ENCODE results near the gene TMEM184A.

The TMEM184A gene

DNA sequence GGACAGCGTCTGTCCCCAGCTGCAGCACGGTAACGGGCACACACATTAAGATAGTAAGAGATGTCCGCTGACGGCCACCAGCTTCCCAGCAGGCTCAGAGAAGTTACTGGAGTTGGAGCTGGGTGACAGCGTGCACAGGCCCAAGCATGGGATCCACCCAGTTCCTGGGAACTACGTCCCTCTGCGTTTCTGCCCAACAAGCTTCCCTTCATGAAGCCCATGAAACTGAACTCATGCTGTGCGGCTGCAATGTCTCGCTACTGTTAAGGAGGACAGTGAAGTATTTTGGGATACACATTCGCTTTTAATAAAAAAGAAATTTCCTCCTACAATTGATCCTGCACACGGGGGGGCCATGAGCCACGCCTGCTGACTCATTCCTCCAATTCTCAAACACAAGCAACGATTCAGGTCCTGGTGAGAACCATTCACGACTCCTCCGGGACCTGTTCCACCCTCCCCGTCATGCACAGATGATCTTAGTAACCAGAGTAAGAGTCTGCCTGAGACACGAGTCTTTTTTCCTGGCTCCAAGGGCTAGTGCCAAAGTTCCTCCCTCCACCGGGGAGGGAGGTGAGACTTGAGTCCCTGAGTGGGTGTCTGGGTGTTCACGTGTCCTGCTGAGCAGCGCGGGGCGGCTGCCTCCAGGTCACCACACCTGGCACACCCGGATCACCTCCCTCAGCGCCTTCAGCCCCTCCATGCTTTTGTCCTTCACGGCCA is 11.2 kb upstream of the TMEM184A start:
- no peak for DNase-seq

DNA sequence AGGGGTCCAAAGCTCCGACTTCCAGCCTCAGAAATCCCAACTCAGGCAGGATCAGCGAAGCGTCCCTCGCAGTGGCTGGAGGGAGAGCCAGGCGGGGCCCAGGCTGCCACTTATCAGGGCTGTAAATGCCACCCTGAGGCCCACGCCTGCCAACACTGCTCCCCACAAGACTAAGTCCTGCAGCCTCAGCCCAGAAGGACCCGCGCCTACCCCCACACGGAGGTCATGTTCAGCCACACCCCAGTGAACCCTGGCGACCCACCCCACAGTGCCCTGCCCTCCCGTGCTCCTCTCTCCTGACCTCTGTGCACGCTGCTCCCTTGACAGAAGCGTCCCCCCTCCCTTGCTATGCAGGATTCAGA is 10.7 kb upstream of the TMEM184A start:
- no peak for DNase-seq

DNA sequence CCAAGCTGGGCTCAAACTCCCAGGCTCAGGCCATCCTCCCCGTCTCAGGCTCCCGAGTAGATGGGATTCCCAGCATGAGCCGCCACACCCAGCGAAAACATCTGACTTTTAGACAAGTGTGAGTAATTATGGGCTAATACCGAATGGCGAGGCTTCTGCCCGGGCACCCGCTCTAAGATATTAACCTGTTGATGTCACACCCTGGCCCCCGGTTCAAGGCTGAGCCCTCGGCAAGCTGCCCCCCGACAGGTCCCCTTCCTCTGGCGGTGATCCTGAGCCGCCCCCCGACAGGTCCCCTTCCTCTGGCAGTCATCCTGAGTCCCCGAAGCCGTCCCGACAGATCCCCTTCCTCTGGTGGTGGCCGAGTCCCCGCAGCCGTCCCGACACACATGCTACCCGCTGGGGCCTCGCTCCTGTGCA is 8.6 kb upstream of the TMEM184A start:
- no peak for DNase-seq

DNA sequence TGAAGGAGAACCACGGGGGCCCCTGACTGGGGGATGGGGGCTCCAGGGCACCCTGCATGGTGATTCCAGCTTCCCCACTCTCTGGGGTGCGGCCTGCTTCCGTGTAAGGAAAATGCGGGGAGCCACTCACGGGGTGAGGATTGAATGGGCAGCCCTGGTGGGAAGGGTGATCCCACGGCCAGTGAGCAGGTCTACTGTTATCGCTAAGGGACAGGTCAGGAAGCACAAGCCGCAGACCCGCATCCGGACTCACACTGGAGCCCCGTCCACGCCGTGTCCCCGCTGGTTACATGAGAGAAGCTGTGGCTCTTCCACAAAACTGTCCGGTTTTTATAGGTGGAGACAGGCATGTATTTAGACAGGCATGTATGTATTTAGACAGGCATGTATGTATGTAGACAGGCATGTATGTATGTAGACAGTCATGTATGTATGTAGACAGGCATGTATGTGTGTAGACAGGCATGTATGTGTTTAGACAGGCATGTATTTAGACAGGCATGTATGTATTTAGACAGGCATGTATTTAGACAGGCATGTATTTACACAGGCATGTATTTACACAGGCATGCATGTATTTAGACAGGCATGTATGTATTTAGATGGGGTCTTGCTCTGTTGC is 8.1 kb upstream of the TMEM184A start:
- no peak for DNase-seq

DNA sequence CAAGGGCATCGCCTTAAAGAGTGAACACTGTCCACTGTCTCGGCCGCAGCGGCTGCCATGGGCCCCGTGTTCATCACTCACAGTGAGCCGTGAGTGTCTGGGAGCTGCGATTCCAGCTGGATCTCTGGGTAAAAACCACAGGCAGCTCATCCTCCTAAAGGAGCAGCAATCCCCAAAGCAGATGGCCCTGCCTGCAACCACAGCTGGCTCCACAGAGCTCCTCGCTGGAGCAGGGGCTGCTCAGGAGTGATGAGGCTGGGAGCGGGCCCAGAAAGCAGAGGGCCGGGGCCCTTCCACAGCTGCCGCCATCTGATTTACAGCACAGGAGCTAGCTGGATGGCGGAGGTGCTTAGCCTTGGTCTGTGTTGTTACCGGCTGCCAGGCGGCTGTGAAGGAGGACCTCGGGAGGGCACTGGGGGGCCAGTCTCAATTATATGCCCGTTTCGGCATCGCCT is 6.6 kb upstream of the TMEM184A start:
- no peak for DNase-seq

DNA sequence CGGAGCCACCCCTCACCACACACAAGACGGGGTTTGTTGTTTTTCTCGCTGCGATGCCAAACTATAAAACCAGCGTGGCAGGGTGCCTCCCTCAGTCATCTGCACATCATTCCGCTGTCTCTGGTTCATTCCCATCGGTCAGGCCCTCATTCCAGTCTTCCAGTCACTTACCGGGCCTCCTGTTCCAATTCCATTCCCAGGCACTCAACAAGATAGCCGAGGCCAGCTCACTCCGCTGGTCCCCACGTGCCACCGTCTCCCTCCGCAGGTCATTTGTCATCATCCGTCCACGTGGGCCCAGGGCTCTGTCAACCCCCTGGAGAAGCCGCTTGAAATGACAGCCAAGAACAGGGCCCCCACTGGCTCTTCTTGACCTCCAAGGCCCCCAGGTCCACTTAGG is 6.1 kb upstream of the TMEM184A start:
- DNase-seq, result no peak

DNA sequence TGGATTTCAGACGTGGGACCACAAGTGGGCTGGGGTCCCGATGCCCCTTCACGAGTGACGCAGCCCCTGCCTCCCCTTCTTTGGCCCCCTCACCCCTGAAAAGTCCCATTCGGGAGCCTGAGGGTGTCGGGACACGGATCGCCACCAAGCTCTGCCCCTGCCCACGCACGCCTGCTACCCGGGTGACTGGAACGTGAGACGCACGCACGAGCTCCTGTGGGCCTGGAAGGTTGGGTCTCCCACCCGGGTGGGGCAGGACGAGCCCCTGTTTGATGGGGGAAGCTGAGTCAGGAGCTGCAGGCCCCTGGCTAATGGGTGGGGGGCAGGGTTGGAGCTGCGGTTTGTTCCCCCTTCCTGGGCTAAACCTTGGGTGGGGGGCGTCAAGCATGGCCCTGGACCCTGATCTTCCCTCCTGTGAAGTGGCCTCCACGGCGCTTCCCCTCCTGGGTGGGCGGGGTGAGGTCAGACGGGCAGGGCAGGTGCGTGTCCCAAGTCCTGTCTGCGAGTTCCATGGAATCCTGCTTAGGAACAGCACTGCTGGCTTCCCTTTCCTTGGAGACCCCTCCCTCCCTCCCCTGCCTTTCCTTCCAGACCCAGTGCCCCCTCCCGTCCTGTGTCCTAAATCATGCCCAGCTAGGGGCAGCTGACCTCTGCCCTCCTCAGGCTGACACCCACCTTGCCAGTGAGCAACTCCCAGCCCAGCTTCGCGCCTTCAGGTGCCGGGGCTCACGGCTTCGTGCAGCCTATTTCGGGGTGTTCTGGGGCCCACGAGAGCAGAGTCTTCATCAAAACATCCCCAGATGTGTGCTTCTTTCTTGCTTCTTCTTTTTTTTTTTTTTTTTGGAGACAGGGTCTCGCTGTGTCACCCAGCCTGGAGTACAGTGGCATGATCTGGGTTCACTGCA is 5.3 kb upstream of the TMEM184A start:
- no peak for DNase-seq

DNA sequence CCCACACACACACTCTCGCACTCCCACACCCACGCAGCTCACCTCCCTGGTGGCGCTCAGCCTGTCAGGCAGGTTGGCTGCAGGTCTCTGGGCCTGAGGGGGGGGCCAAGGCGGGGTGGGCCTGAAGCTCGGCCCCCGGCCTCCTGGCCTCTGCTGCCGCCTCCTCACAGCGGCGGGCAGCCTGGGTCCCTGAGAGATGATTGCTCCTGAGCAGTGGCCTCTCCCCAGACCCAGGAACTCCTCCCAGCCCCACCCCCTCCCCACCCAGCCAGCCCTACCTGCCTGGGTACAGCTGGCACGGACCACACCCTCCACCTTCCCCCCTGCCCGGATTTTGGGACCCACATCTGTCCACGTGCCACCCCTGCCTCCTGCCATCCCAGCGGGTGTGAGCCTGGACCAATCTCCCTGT is 4.6 kb upstream of the TMEM184A start:
- no peak for DNase-seq

DNA sequence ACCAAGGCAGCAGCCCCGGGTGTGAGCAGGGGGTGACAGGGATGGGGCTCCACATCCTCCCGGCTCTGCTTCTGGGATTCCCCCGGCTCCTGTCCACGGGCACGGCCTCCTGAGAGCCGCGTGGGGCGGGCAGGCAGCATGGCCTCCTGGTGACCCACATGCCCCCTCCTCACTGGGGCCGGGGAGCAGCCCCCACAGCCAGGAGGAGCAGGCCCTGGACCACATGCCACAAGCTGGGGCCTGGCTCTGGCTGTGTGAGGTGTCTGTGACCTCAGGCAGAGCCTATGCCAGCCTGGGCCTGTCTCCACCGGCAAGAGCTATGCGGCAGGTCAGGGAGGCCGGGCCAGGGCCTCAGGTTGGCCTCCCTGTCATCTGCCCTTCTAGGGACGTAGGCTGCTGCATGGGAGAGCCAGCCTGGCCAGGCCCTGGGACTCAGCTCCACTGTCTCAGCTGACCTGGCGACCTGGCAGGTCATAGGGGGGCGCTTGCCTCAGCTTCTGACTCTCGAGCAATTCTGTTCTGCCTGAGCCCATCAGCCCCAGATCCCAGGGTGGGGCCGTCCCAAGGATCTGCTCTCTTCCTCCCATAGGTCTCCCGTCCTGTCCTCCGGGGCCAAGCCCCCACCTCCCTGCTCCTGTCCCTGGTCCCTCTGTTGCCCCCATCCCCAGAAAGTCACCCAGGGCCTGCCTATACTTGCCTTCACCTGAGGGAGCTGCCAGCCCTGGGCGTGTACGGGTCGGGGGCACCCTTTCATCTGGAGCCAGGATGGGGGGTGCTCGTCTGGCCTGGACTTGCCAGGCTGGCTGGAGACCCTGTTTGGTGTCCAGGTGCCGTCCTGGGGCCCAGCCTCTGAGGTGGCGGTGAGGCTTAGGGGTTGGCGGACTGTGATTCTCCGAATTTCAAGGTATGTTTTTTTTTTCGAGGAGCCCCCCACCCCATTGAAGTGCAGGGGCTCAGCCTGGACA is 3.9 kb upstream of the TMEM184A start:
- no peak for DNase-seq

DNA sequence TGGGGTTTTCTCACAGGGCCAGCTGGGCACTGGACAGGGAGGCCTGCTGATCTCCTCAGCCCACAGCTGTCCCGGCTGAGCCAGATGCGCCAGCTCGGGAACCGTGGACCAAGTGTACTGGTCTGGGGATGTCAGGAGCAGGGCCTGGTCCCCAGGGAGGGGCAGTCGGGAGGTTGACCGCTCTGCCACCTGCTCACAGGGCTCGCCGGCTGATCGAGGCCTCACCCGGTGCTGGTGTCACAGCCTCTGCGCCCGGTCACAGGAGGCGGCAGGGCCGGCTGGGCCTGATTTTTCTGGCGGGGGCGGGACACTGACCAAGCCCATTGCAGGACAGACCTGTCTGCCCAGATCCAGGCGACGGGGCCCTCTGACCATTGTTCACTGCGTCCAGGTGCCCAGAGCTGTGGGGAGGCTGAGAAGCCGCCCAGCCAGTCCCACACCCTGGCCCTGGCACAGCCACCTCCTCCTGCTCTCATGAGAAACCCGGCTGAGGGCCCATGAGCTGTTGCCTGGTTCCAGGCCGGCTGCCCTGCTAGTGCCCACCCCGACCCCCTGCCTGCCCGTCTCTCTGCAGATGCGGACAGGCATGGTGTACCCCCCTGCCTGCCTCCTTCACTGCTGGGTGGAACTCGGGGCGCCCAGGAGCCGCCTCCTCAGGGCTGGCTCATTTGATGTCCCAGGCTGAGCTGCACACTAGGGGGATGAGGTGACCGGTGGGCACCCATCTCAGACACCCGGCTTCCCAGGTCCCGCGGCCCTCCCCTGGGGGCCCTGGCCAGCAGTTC is 3.0 kb upstream of the TMEM184A start:
- no peak for DNase-seq

DNA sequence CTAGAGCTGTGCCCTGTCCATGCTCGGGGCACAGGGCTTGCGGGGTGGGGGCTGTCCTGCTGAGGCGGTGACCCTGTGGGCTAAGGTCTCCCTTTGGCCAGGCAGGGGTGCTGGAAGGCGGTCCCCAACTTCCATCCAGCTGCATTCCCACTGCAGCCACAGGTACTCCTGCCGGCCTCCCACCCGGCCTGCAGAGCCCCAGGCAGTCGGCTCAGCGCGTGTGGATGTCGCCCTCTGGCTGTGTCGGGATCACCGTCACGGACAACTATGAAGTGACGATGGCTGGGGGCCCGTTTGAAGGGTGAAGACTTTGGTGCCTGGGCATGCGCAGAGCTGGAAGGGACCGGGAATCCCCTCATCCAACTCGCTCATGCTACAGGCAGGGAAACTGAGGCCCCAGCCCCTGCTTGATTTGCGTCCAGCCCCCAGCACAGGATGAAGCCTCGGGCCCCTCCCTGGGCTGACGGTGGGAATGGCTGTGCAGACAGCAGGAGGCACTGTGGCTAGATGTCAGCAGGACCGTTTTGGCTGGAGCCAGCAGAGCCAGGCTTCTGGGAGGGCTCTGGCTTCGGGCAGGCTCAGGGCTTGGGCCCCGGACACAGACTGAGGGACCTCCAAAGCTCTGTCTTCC is 2.3 kb upstream of the TMEM184A start:
- DNase-seq, result no peak

DNA sequence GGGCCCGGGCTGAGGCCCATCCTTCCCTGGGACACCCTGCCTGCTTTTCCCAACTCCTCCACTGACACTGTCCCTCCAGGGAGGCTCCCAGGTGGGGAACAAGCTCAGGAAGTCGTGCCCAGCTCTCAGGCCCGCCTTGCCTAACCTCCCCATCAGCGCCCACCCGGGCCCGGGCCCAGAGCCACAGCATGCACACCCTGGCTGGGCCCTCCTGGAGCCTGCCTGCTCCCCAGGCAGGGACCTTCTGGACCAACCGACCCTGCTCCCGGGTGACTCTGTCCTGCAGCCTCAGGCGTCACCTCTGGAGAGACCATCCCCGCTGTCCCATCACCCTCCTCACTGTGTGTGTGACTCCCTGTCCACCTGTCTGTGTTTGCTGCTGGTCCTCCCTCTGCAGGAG is 1.8 kb upstream of the TMEM184A start:
- no peak for DNase-seq

DNA sequence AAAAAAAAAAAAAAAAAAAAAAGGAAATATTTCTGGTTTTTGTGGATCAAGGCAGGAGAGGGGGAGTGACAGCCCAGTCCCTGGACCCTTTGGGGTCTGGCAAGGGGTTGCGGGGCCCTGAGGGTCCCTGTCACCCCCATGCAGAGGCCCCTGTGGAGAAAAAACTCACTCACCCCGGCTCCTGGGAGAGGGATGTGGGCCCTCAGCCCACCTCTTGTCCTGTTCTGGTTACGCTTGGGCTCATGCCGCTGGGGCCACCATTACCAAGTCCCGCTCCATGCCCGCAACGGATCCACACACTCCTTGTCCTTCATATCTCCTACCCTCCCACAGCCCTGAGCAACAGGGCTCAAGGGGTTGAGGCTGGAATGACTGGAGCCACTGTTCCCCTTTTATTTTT is 1.0 kb upstream of the TMEM184A start:
- DNase-seq, result no peak

DNA sequence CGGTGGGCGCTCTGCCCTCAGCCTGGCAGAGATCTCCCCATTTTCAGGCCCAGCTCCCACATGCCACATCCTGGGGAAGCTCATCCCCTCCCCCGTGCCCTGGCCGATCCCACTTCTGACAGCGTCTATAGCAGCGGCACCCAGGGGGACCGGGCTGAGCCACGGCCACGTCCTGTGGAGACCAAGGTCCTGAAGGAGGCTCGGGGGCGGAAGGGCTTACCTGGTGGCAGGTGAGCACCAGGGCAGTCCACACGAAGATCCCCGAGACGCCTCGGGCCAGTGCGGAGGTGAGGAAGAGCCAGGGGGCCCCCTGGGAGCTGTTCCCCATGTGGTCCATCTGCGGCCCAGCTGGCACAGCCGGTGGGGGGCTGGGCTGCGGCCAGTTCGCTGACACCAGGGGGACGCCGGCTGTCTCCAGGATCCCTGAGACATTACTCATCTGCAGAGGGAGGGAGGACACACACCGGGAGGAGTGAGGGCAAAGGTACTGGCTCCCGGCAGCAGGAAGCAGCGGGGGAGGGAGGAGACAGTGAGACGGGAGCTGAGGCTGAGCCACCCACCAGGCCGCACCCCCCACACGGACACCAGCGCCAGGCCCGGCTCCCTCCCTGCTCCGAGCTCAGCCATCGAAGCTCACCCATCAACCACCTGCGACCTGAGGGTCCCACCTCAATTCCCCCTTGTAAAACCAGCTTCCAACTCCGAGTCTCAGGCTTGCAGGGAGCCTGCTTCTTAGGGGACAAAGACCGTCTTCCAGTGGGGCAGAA is 776 bp downstream of the TMEM184A start:
- no peak for DNase-seq

DNA sequence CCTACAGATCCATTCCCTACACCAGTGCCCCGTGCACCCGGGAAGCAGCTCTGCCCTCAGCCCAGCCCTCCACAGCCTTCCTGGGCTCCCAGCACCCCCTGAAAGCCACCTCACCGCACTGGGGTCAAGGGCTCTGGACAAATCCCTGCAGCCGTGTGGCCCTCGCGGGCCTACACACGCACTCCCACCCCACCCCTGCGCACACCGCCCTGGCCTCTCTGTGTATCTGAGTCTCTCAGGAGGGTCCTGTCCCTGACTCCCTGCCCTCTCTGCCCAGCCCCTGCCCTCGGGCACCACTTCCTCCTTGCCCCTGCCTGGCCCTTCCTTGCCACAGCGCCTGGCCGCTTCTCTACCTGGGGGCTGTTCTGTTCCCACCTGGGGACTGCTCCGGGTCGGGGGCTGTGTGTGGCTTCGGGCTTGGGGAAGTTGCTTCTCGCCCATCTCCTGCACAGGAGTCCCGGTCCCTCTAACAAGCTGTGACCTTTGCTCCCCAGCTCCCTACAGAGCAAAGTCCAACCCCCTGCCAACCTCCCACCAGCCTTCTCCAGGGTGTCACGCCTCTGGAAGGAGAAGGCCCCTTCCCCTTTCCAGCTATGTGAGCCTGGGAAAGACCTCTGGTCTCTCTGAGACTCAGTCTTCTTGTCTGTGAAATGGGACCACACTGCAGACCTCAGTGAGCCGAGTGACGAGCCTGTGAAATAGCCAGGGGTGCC is 1.5 kb downstream of the TMEM184A start:
- DNase-seq, result no peak

DNA sequence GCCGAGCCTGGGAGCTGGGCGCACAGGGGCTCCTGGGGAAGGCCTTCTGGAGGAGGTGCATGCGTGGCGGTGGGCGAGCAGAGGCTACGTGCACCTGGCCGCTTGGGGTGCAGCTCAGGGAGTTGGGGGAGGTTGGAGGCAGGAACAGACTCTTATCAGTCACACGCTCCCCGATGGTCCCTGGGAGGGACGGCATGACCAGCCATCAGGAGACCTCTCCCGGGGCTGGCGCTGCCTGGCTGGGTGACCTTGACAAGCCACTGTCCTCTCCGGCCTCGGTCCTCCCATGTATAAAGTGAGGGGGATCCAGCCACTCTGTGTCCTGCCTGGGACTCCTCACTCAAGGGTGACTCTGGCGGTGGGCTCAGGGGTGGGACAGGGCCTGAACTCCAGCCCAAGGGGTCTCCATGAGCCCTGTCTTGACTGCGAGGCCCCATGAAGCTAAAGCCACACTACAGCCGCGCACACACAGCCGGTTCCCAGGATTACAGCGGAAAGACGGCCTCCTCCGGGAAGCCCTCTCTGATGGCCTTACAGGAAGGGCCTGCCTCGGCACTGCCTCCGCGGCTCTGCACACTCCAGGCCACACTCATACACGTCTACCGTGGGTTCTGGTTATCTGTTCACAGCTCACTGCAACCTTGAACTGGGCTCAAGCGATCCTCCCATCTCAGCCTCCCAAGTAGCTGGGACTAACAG is 2.3 kb downstream of the TMEM184A start:
- no peak for DNase-seq

DNA sequence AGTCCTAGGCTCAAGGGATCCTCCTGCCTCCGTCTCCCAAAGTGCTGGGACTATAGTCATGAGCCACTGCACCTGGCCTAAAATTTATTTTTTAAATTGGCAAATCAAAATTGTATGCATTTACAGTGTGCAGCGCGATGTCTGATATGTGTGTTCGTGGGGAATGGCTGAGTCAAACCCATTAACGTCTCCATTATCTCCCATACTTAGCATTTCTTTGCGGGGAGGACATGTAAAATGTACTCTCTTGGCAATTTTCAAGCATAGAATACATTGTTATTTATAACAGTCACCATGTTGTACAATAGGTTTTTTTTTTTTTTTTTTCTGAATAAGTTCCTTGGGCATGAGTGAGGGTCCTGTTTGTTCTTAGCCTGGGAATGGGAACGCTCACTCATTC is 3.8 kb downstream of the TMEM184A start:
- DNase-seq, result no peak

DNA sequence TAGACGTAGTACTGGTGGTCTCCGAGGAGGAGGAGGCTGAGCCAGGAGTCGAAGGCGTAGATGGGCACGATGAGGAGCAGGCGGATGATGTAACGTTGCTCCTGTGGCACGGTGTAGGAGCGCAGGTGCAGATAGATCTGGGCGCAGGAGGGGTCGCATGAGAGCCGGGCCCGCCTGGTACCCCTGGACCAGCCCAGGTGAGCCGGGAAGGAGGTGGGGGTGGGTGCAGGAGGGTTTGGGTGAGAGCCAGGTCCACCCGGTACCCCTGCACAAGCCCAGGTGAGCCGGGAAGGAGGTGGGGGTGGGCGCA is 5.2 kb downstream of the TMEM184A start:
- DNase-seq, result no peak

All from activated CD4-positive, alpha-beta T cell treated with anti-CD3 and anti-CD28 coated beads, Interleukin-10, Interleukin-2, amounts not matched to agents 100 ng/mL and 50 ng/mL, durations not matched to agents 16 hours and 8 hours (primary cell).